Liver (tissue), 9 donors: ENCODE measurements around the gene CDK8. TPM values are rescaled to one million over a fixed set of nuclear protein-coding genes. Genes with fewer than 3 reads are reported as not detected.

ENCODE experiments used
- DNase-seq: peaks from one replicate; pipeline ENCODE4 v3.0.0-alpha.2; 2017; ENCODE audit warnings: low spot score
- H3K27ac ChIP-seq, 2 donors: one replicate each; pipeline ENCODE4 v1.7.0; 2013; ENCODE audit warnings: inconsistent platforms in 2 of 2, low read length in 2 of 2, control low read depth in 1 of 2, low read depth in 1 of 2, mild to moderate bottlenecking in 1 of 2
- H3K27me3 ChIP-seq, 4 donors: one replicate each; pipeline versions ENCODE4 v1.6.1 to v1.7.0; 2013; ENCODE audit warnings: low read length in 3 of 4, inconsistent platforms in 1 of 4, mild to moderate bottlenecking in 1 of 4, moderate library complexity in 1 of 4; ENCODE audit not compliant: control insufficient read depth in 4 of 4, insufficient read depth in 4 of 4
- H3K36me3 ChIP-seq, 4 donors: one replicate each; pipeline versions ENCODE4 v1.6.1 to v1.7.0; 2013; ENCODE audit warnings: low read length in 3 of 4, mild to moderate bottlenecking in 3 of 4, low read depth in 1 of 4, moderate library complexity in 1 of 4; ENCODE audit not compliant: control insufficient read depth in 4 of 4, insufficient read depth in 3 of 4
- H3K4me1 ChIP-seq, 4 donors: one replicate each; pipeline versions ENCODE4 v1.6.1 to v1.7.0; 2013; ENCODE audit warnings: low read length in 3 of 4, mild to moderate bottlenecking in 3 of 4, moderate library complexity in 1 of 4; ENCODE audit not compliant: control insufficient read depth in 4 of 4, insufficient read depth in 4 of 4
- H3K4me3 ChIP-seq, 3 donors: one replicate each; pipeline versions ENCODE4 v1.6.1 to v1.7.0; 2013; ENCODE audit warnings: low read length in 3 of 3, control low read depth in 1 of 3, low read depth in 1 of 3, mild to moderate bottlenecking in 1 of 3
- H3K9ac ChIP-seq, 2 donors: one replicate each; pipeline ENCODE4 v1.7.0; 2013; ENCODE audit warnings: low read length in 2 of 2, mild to moderate bottlenecking in 2 of 2, moderate library complexity in 2 of 2, control low read depth in 1 of 2, low read depth in 1 of 2
- H3K9me3 ChIP-seq, 4 donors: one replicate each; pipeline versions ENCODE4 v1.6.1 to v1.7.0; 2013; ENCODE audit warnings: low read length in 3 of 4; ENCODE audit not compliant: control insufficient read depth in 4 of 4
- ATF3 ChIP-seq: IDR thresholded peaks from 2 replicates; pipeline ENCODE4 v1.6.1; 2016; ENCODE audit warnings: antibody characterized with exemption
- EGR1 ChIP-seq, 2 donors: IDR thresholded peaks; 2 replicates each; pipeline ENCODE4 v1.6.1; 2016 to 2018; ENCODE audit warnings: antibody characterized with exemption in 2 of 2, low read depth in 2 of 2
- FOXA1 ChIP-seq: IDR thresholded peaks from 2 replicates; pipeline ENCODE4 v1.6.1; 2016; ENCODE audit warnings: antibody characterized with exemption
- FOXA2 ChIP-seq: IDR thresholded peaks from 2 replicates; pipeline ENCODE4 v1.6.1; 2016; ENCODE audit warnings: antibody characterized with exemption
- GABPA ChIP-seq, 2 donors: IDR thresholded peaks in 1 of 2; conservative IDR thresholded peaks in 1 of 2; 2 replicates each; pipeline ENCODE4 v1.6.1; 2016; ENCODE audit warnings: antibody characterized with exemption in 2 of 2, mild to moderate bottlenecking in 1 of 2, moderate library complexity in 1 of 2
- HNF4A ChIP-seq, 2 donors: conservative IDR thresholded peaks; 2 replicates each; pipeline ENCODE4 v1.6.1; 2016; ENCODE audit warnings: antibody characterized with exemption in 2 of 2, mild to moderate bottlenecking in 2 of 2
- HNF4G ChIP-seq: IDR thresholded peaks from 2 replicates; pipeline ENCODE4 v1.6.1; 2016; ENCODE audit warnings: antibody characterized with exemption
- JUND ChIP-seq, 2 donors: IDR thresholded peaks; 2 replicates each; pipeline ENCODE4 v1.6.1; 2016; ENCODE audit warnings: antibody characterized with exemption in 2 of 2
- MAX ChIP-seq: IDR thresholded peaks from 2 replicates; pipeline ENCODE4 v1.6.1; 2016; ENCODE audit warnings: antibody characterized with exemption
- NR2F2 ChIP-seq: IDR thresholded peaks from 2 replicates; pipeline ENCODE4 v1.6.1; 2016; ENCODE audit warnings: antibody characterized with exemption
- RAD21 ChIP-seq, 2 donors: IDR thresholded peaks; 2 replicates each; pipeline ENCODE4 v1.6.1; 2016; ENCODE audit warnings: antibody characterized with exemption in 2 of 2, mild to moderate bottlenecking in 2 of 2
- REST ChIP-seq: IDR thresholded peaks from 2 replicates; pipeline ENCODE4 v1.6.1; 2016; ENCODE audit warnings: antibody characterized with exemption, mild to moderate bottlenecking
- SP1 ChIP-seq: IDR thresholded peaks from 2 replicates; pipeline ENCODE4 v1.6.1; 2018; ENCODE audit warnings: antibody characterized with exemption, mild to moderate bottlenecking
- TAF1 ChIP-seq: conservative IDR thresholded peaks from 2 replicates; pipeline ENCODE4 v1.6.1; 2016; ENCODE audit warnings: antibody characterized with exemption, mild to moderate bottlenecking
- YY1 ChIP-seq: IDR thresholded peaks from 2 replicates; pipeline ENCODE4 v1.6.1; 2016; ENCODE audit warnings: antibody characterized with exemption, mild to moderate bottlenecking
- polyA plus RNA-seq, 2 donors: library from polyadenylated mRNA; stranded (reverse) in 1 of 2; unstranded in 1 of 2; fragments of 200-250 nt in 1 of 2; fragments of >200 nt in 1 of 2; fragmentation: Nextera tagmentation in 1 of 2; extraction: Ambion mirVana in 1 of 2; gene quantifications; one replicate each; pipeline versions ENCODE4 v1.2.1 to v1.2.3, GENCODE V29; 2013 to 2015
- total RNA-seq, 2 donors: library from RNA; depleted of rRNA; stranded (reverse); fragments of >200 nt; gene quantifications; one replicate each; pipeline ENCODE4 v1.2.3, GENCODE V29; 2014
- TF ChIP-seq, protein P1 (sequence below): IDR thresholded peaks from 2 replicates; pipeline ENCODE4 v1.6.1; 2016; ENCODE audit warnings: antibody characterized with exemption
- donor health status: healthy.
- donor health status: healthy.
- donor health status: healthy.
- donor health status: healthy.
- donor health status: healthy.

CDK8 gene
- total and polyA plus RNA-seq, 4 donors = 3.3 to 10.8 (median 6.8) TPM

GRCh38 chr13:26376430-26376829 lies 122.5 kb downstream of the CDK8 start:
- TF ChIP-seq FOXA1 = no peak
- no peak for TF ChIP-seq HNF4G
- TF ChIP-seq REST = no peak
- no peak for TF ChIP-seq SP1
- TF ChIP-seq, protein P1, sequence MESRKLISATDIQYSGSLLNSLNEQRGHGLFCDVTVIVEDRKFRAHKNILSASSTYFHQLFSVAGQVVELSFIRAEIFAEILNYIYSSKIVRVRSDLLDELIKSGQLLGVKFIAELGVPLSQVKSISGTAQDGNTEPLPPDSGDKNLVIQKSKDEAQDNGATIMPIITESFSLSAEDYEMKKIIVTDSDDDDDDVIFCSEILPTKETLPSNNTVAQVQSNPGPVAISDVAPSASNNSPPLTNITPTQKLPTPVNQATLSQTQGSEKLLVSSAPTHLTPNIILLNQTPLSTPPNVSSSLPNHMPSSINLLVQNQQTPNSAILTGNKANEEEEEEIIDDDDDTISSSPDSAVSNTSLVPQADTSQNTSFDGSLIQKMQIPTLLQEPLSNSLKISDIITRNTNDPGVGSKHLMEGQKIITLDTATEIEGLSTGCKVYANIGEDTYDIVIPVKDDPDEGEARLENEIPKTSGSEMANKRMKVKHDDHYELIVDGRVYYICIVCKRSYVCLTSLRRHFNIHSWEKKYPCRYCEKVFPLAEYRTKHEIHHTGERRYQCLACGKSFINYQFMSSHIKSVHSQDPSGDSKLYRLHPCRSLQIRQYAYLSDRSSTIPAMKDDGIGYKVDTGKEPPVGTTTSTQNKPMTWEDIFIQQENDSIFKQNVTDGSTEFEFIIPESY = no peak
- no peak for TF ChIP-seq ATF3
- no peak for TF ChIP-seq MAX
- TF ChIP-seq NR2F2 = no peak
- TF ChIP-seq TAF1 = no peak
- TF ChIP-seq FOXA2 = no peak
- no peak for TF ChIP-seq JUND (IDR thresholded peaks at IDR 0.05)
- no peak for TF ChIP-seq HNF4A (conservative IDR thresholded peaks at IDR 0.05)
- TF ChIP-seq GABPA (IDR thresholded peaks at IDR 0.05 in 1 of 2, conservative IDR thresholded peaks at IDR 0.05 in 1 of 2) = no peak
- no peak for TF ChIP-seq RAD21 (IDR thresholded peaks at IDR 0.05)
- no peak for TF ChIP-seq EGR1 (IDR thresholded peaks at IDR 0.05; ENCODE audit: low read depth in 2 of 2)
- no peak for TF ChIP-seq YY1
- no peak overlapping the region for H3K27ac ChIP-seq
- no peak for DNase-seq

GRCh38 chr13:26377038-26377437 lies 123.1 kb downstream of the CDK8 start:
- Histone ChIP-seq H3K27me3 (no peaks in the 10 kb centered on the region), H3K36me3 (no peaks in the 10 kb centered on the region)

More at GRCh38 chr13:26376430-26376829, 122.5 kb downstream of the CDK8 start:
- H3K4me3 ChIP-seq = no peak overlapping the region
- H3K27me3 ChIP-seq = no peaks in the 10 kb centered on the region
- H3K36me3 ChIP-seq = no peaks in the 10 kb centered on the region
- no peaks in the 10 kb centered on the region for H3K9me3 ChIP-seq
- no peak overlapping the region for H3K9ac ChIP-seq
- peaks cover 0 to 9% (median 5%) of the 10 kb centered on the region in 4 donors for H3K4me1 ChIP-seq

More at GRCh38 chr13:26377038-26377437, 123.1 kb downstream of the CDK8 start:
- H3K4me1 ChIP-seq = peaks cover 0 to 9% (median 6%) of the 10 kb centered on the region in 4 donors
- no peak overlapping the region for H3K4me3 ChIP-seq
- H3K9me3 ChIP-seq = no peaks in the 10 kb centered on the region
- DNase-seq = no peak
- H3K9ac ChIP-seq = no peak overlapping the region
- no peak overlapping the region for H3K27ac ChIP-seq
- peak in 1 of 2 donors; percentile 41 for TF ChIP-seq RAD21 (IDR thresholded peaks at IDR 0.05)
- TF ChIP-seq HNF4G = no peak
